GM12892 (cell line): ENCODE data around the gene FCHO1.
A peak's percentile ranks its signal among the peaks of the same experiment; 100 is the strongest.
"Not testable (repeated sequence)": the region's sequence is repeated elsewhere in the genome, so short reads cannot be mapped to it uniquely, and the experiment has no call there.

Source experiments
- DNase-seq: peaks from one replicate; pipeline ENCODE4 v3.0.0; 2011; ENCODE audit not compliant: insufficient read length
- FAIRE-seq: peaks from 2 replicates; lab custom pipeline; 2011; peaks lifted over from hg19 to GRCh38; lab: Jason Lieb, UNC
- POLR2A ChIP-seq: IDR thresholded peaks from 2 replicates; pipeline ENCODE4 v1.6.1; 2011; ENCODE audit warnings: low read depth, low read length, control low read depth
- POLR2AphosphoS5 ChIP-seq: IDR thresholded peaks from 2 replicates; pipeline ENCODE4 v1.6.1; 2011; ENCODE audit warnings: low read depth, low read length, control low read depth
- TAF1 ChIP-seq: IDR thresholded peaks from 2 replicates; pipeline ENCODE4 v1.6.1; 2011; ENCODE audit warnings: low read depth, mild to moderate bottlenecking, control low read depth, low read length, borderline replicate concordance

FCHO1 gene

DNA sequence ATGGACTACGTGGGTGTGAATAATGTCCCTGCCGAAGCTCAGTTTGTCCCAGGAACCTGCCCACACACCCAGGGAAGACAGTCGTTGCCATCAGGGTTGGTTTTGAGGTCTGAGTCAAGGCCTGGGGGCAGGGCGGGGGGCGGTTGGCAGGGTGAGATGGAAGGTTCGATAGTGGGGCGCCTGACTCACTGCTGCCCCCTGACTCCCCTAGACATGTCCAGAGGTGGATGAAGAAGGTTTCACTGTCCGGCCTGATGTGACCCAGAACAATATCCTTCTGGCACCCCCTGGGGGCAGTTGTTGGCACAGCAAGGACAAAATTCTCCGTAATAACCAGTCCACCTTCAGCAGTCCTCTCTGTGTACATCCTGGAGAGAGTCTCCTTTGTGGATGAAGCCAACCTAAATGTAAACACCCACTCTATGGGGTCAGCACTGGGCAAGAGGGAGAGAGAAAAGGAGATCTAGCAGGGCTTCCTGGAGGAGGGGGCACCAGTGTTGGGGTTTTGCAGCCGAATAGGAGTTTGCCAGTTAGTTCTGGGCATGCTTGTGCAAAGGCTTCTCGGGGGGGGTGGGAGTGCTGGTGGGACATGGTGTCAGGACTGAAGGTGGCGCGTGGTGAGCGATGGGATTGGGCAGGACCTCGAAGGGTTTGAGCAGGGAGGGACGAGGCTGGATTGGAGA lies 24.1 kb downstream of the FCHO1 start:
- TF ChIP-seq TAF1 (no peak), POLR2A (no peak), POLR2AphosphoS5 (no peak)
- DNase-seq: no peak
- no peak for FAIRE-seq

DNA sequence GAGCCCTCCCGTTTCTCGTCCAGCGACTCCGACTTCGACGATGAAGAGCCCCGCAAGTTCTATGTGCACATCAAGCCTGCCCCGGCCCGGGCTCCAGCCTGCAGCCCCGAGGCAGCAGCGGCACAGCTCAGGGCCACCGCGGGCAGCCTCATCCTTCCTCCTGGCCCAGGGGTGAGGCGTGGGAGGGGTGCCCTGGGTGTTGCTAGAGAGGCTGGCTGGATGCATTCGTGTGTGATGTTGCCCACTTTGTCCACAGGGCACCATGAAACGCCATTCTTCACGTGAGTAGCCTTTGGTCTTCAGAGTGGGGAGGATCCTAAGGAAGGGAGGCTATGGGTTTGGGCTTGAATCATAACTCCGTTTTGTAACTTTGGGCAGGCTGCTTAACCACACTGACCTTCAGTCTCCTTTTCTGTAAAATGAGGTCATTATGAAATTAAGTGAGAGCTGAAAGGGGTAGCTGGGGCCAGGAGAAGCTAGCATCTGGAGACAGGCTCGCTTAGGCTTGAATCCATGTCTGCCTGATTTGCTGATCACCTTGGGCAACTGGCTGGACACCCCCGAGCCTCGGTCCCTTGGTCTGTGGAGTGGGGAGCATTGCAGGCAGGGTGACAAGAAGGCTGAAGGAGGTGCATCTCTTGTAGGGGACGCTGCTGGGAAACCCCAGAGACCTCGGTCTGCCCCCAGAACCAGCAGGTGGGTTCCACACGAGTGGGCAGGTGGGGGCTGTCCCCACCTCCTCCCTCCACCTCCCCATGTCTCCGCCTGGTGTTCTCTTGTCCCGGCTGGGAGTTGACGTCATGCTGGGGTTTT lies 24.9 kb downstream of the FCHO1 start:
- no peak for TF ChIP-seq POLR2A
- TF ChIP-seq TAF1: no peak
- TF ChIP-seq POLR2AphosphoS5: no peak; the same call in 1 of the 2 replicates
- peak; percentile 92 for FAIRE-seq
- DNase-seq: peak; percentile 79

DNA sequence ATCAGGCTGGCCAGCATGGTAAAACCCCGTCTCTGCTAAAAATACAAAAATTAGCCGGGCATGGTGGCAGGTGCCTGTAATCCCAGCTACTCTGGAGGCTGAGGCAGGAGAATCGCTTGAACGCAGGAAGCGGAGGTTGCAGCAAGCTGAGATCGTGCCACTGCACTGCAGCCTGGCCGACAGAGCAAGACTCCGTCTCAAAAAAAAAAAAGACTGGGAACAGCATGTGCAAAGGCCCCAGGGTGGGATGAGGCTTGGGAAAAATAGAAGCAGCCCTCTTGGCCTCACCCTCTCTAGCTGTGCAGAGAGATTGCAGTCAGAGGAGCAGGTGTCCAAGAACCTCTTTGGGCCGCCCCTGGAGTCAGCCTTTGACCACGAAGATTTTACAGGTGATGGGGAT lies 26.6 kb downstream of the FCHO1 start:
- not testable (repeated sequence) for FAIRE-seq, DNase-seq

DNA sequence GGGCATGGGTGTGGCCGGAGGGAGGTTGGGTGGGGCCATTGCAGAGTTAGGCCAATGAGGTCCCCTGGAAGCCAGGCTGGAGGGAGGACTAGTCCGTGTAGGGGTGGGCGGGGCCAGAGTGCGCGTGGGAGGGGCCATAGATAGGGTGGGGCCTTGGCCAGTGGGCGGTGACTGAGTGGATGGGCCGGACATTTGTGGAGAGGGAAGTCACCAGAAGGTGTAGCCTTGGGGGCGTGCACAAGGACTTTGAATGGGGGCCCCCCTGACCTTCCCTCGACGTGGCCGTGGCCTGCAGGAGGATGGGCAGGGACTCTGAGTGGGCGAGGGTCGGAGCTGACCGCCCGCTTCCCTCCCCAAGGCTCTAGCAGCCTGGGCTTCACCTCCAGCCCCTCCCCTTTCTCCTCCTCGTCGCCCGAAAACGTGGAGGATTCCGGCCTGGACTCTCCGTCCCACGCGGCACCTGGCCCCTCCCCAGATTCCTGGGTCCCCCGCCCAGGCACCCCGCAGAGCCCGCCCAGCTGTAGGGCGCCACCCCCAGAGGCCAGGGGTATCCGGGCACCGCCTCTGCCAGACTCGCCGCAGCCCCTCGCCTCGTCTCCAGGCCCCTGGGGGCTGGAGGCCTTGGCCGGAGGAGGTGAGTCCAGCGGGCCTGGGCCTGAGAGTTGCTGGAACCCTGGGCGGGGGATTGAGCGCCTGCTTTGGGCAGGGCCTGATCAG lies 27.1 kb downstream of the FCHO1 start:
- TF ChIP-seq TAF1 (no peak), POLR2A (no peak), POLR2AphosphoS5 (no peak)
- DNase-seq (no peak), FAIRE-seq (no peak)

DNA sequence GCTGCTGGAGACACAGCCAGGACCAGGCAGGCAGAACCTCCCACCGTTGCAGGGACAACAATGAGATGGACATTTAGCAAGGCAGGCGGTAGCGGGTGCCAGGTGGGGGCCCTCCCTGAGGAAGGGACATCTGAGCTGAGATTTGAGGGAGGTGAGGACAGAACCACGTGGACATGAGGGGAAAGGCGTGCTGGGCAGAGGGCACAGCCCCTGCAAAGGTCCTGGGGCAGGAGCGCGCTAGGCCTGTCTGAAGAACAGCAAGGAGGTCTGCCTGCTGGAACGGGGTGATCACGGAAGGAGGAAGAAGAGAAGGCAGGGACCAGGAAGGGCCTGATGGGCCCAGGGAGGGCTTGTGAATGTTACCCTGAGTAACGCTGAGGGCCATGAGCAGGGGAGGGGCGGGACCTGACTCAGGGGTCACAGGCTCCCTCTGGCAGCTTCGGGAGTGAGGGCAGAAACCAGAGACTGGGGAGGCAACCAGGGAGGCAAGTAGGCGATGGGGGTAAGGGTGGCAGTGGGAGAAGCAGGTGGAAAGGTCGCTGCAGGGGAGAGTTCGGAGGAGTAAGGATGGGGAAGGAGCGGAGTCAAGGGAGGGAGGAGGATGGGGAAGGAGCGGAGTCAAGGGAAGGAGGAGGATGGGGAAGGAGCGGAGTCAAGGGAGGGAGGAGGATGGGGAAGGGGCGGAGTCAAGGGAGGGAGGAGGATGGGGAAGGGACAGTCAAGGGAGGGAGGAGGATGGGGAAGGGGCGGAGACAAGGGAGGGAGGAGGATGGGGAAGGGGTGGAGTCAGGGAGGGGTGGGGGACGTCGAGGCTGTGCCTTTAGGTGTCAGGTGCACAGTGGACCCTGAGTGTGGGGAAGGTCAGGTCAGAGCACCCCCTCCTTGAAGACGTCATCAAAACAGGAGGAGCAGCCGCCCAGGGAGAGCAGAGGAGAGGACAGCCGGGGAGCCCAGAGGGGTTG lies 28.0 kb downstream of the FCHO1 start:
- no peak for FAIRE-seq
- TF ChIP-seq TAF1 (no peak), POLR2AphosphoS5 (no peak), POLR2A (no peak)
- DNase-seq: no peak

DNA sequence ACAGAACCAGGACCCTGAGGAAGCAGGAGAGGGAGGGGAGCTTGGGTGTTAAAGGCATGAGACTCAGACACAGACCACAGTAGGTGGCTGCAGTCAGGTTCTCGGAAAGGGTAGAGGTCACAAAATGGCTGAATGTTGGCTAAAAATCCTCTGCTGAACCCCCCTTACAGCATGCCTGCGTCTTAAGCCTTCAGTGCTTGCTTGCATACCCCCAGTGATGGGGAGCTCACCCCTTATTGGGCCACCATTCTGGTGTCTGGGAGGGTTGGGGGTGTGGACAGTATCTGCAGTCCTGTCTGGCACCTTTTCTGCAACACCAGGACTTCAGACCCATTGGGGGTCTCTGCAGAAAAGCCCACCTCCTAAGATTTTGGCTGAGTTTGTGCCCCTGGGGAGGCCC lies 29.5 kb downstream of the FCHO1 start:
- TF ChIP-seq TAF1 (no peak), POLR2AphosphoS5 (no peak), POLR2A (no peak)
- DNase-seq (no peak), FAIRE-seq (no peak)

DNA sequence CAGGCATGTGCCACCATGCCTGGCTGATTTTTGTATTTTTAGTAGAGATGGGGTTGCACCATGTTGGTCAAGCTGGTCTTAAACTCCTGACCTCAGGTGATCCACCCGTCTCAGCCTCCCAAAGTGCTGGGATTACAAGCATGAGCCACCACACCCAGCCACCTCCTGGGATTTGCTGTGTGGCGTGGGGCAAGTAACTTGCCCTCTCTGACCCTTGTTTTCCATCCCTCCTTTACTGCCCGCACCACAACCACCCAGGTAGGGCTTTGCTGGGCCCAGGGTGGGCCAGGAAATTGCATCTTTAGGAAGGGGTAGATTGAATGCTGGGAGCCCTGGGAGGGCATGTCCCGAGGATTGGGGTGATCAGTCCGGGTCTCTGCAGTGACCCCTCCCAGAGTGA lies 32.4 kb downstream of the FCHO1 start:
- not testable (repeated sequence) for FAIRE-seq, DNase-seq

DNA sequence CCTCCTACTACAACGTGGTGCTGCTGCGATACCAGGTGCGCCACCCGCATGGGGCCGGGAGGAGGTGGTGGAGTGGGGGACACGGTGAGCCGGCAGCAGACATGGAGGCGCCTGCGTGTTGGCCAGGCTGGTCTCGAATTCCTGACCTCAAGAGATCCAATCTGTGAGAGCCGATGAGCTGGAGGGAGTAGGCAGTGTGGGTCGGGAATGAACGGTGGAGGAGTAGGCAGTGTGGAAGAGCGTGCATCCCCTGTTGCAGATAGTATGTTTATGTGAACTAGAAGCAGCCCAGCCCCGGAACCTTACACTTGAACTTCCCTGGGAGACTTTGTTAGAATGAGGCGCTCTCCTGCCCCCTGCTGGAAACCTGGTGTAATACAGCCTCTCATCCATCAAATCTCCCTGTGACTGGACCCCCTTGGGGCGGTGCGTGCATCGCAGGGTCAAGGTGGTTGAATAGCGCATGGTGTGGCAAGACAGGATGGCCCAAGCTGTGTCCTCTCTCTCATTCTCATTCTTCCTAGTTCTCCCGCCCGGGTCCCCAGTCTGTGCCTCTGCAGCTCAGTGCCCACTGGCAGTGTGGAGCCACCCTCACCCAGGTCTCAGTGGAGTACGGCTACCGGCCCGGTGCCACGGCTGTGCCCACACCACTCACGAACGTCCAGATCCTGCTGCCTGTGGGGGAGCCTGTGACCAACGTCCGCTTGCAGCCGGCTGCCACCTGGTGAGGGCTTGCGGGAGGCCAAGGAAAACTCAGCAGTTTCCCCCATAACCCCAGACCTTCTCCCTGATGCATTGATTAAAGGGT lies 33.1 kb downstream of the FCHO1 start:
- FAIRE-seq (peak; percentile 87), DNase-seq (peak; percentile 83)
- TF ChIP-seq TAF1 (no peak), POLR2AphosphoS5 (no peak), POLR2A (no peak)

DNA sequence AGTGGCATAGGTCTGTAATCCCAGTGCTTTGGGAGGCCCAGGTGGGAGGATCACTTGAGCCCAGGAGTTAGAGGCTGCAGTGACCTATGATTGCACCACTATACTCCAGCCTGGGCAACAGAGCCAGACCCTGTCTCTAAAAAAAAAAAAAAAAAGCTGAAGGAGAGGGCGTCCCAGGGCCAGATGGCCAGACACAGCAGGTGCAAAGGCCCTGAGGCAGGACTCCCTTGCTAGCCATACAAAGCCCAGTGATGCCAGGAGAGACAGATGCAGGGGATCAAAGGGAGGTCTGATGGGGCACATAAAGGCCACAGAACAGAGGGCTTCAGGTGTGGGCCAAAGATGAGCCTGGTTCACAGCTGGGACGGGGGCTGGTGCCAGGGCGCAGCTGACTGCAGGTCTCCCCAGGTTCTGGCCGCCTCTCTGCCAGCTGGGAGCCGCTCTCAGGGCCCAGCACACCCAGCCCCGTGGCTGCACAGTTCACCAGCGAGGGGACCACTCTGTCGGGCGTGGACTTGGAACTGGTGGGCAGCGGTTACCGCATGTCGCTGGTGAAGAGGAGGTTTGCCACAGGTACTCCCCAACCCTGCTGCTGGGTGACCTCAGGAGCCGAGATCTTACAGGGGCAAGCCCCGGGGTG lies 36.1 kb downstream of the FCHO1 start:
- FAIRE-seq: no peak
- no peak for DNase-seq
- TF ChIP-seq TAF1: no peak
- TF ChIP-seq POLR2AphosphoS5: no peak
- TF ChIP-seq POLR2A: no peak

DNA sequence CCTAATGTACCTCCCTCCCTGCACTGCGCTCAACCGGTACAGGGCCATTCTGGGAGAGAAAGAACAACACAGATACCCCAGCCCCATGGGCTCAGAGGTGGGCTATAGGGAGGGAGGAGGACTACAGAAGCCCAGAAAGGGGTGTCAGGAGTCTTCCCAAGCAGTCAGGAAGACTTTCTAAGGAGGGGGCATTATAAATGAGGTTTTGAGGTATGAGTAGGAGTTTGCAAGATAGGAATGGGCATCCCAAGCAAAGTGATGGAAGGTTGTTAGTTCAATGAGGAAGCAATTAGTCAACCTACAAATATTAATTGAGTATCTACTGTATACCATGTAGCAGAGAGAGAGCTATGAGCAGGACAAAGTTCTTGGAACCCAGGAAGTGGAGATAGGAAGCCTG lies 37.4 kb downstream of the FCHO1 start:
- no peak for TF ChIP-seq TAF1
- TF ChIP-seq POLR2A: no peak
- no peak for TF ChIP-seq POLR2AphosphoS5
- DNase-seq (no peak), FAIRE-seq (no peak)
